Transverse colon (tissue), 3 donors: ENCODE results near the gene BAIAP2.

Experiments
- CTCF ChIP-seq, 5 experiments: fragments of 200-600 bp in 3 of 5; fragments of 450-650 bp in 2 of 5; sonication (generic) in 3 of 5; IDR thresholded peaks; 1 replicate in 2 of 5; 2 replicates in 3 of 5; pipeline ENCODE4 v1.5.1; 2016 to 2017; ENCODE audit warnings: antibody characterized with exemption in 5 of 5, inconsistent platforms in 3 of 5, mild to moderate bottlenecking in 2 of 5, moderate library complexity in 1 of 5
- POLR2A ChIP-seq: fragments of 450-650 bp; IDR thresholded peaks from one replicate; pipeline ENCODE4 v1.6.1; 2016; ENCODE audit warnings: antibody characterized with exemption, mild to moderate bottlenecking, moderate library complexity

DNA sequence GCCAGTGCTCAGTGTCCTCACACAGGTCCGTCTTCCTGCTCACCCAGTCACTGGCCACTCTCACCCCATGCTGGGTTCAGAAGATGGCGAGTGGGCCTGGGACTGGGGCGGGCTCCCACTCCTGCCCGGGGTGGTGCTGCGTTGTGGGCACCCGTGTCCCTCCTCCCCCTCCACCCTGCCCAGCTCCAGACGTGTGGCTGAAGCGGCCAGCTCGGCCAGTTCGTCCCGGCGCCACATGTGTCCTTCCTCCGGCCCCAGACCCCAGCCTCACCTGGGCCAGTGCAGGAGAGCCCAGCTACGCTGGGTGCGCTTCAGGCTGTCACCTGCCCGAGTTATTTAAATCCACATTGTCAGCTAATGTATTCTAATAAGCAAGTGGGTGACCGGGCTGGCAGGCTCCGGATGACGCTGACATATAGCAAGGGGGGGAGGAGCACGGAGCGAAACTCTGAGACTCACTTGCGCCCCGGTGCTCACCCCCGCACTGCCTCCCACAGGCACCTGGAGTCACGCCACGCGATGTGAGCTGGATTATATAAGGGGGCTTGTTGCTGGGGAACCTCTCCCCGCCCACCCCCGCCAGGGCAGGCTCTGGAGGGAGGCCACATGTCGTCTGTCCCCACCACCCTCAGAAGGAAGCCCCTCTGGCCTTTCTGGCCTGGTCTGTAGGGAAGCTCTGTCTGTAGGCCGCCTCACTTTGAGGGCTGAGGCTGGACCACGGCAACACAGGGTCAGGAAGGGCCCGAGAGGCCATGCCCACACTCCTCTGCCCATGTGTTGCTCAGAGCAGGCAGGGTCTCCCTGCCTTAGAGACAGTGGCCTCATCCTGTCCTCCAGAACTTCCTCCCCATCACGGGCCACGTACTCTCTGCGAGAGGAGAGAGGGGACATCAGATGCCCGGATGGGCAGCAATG, 7.1 kb upstream of the BAIAP2 start:
- TF ChIP-seq POLR2A (no peak), CTCF (IDR thresholded peaks at IDR 0.05) (no peak)
